Lower lobe of right lung (tissue), 2 donors: ENCODE measurements around the gene ADAMTSL1. TPM values are rescaled to one million over a fixed set of nuclear protein-coding genes. Genes with fewer than 3 reads are reported as not detected.
A peak's percentile ranks its signal among the peaks of the same experiment; 100 is the strongest.

Experiments
- ATAC-seq, 2 donors: fragments of 200-7000 bp; cut with Tn5 transposase; one replicate each; pipeline ENCODE4 v1.9.1; 2020 to 2022; ENCODE audit warnings: mild to moderate bottlenecking in 2 of 2, moderate library complexity in 2 of 2
- DNase-seq: peaks from one replicate; pipeline ENCODE4 v3.0.0-alpha.2; 2020
- H3K27ac ChIP-seq: fragments of 200-600 bp; one replicate; pipeline ENCODE4 v1.8.0; 2022
- H3K27me3 ChIP-seq: fragments of 200-600 bp; one replicate; pipeline ENCODE4 v1.8.0; 2022; ENCODE audit warnings: low read depth
- H3K36me3 ChIP-seq: fragments of 200-600 bp; one replicate; pipeline ENCODE4 v1.8.0; 2022; ENCODE audit warnings: mild to moderate bottlenecking
- H3K4me1 ChIP-seq: fragments of 200-600 bp; one replicate; pipeline ENCODE4 v1.8.0; 2022
- H3K4me3 ChIP-seq: fragments of 200-600 bp; one replicate; pipeline ENCODE4 v1.8.0; 2022; ENCODE audit warnings: mild to moderate bottlenecking
- H3K9me3 ChIP-seq: fragments of 200-600 bp; one replicate; pipeline ENCODE4 v1.8.0; 2022
- intact Hi-C: fragments of 100-400 bp; cut with DNase I; formaldehyde crosslinking; loops from one replicate; pipeline ENCODE4 v1.11.0; 2022
- total RNA-seq: library from RNA; stranded (reverse); fragmentation: NEBNext Ultra II Directional; extraction: Animal tissue kit (Norgen Biotek cat#: 25700); gene quantifications from one replicate; pipeline ENCODE4 v1.2.1, GENCODE V29; 2021
- TF ChIP-seq, protein P1 (sequence below): fragments of 200-600 bp; IDR thresholded peaks from one replicate; pipeline ENCODE4 v1.8.0; 2022; ENCODE audit warnings: antibody characterized with exemption, mild to moderate bottlenecking
- donor health status: DM: no; HTN: yes; CAD: no; lungs with severe emphysema.

Gene ADAMTSL1
- total RNA-seq, 1 donor from 2014 or later, result 3.7 TPM

- no peak overlapping the region for H3K4me3 ChIP-seq
- H3K36me3 ChIP-seq, result no peaks in the 10 kb centered on the region
- intact Hi-C loops, result no loop called here
- DNase-seq, result no peak
- no peak overlapping the region for H3K27ac ChIP-seq
- H3K4me1 ChIP-seq, result no peaks in the 10 kb centered on the region
- ATAC-seq, result no peak
- H3K27me3 ChIP-seq, result no peaks in the 10 kb centered on the region
- TF ChIP-seq, protein P1, sequence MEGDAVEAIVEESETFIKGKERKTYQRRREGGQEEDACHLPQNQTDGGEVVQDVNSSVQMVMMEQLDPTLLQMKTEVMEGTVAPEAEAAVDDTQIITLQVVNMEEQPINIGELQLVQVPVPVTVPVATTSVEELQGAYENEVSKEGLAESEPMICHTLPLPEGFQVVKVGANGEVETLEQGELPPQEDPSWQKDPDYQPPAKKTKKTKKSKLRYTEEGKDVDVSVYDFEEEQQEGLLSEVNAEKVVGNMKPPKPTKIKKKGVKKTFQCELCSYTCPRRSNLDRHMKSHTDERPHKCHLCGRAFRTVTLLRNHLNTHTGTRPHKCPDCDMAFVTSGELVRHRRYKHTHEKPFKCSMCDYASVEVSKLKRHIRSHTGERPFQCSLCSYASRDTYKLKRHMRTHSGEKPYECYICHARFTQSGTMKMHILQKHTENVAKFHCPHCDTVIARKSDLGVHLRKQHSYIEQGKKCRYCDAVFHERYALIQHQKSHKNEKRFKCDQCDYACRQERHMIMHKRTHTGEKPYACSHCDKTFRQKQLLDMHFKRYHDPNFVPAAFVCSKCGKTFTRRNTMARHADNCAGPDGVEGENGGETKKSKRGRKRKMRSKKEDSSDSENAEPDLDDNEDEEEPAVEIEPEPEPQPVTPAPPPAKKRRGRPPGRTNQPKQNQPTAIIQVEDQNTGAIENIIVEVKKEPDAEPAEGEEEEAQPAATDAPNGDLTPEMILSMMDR, result no peak
- peaks cover 13% of the 10 kb centered on the region for H3K9me3 ChIP-seq
Observed at GRCh38 chr9:18905883-18906629, 432.1 kb downstream of the ADAMTSL1 start.

DNA sequence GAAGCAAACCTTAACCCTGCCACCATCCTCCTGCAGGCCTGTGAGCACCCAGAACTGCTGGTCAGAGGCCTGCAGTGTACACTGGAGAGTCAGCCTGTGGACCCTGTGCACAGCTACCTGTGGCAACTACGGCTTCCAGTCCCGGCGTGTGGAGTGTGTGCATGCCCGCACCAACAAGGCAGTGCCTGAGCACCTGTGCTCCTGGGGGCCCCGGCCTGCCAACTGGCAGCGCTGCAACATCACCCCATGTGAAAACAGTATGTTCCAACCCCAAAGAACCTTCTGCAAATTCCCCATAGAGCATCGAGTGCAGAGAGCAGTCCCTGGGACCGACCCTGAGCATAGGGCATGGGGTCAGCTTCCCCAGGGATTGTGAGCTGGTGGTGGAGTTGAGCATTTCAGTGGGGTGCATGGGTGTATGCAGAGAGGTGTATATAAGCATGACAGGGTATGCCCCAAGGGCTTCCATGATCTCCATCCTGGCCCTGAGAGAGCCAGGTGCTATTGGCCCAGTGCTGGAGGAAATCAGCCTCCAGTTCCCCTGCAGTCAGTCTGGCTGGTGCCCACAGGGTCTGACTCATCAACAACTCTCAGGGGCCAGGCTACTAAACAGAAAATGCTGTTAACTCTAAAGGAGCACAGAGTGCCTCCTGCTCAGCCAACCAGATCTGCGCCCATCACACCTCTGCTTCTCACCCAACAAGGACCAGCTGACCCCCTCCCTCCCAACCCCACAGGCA lies 432.9 kb downstream of the ADAMTSL1 start:
- Histone ChIP-seq H3K9me3 (peaks cover 5% of the 10 kb centered on the region), H3K4me1 (no peaks in the 10 kb centered on the region), H3K36me3 (no peaks in the 10 kb centered on the region), H3K27ac (no peak overlapping the region), H3K4me3 (no peak overlapping the region), H3K27me3 (no peaks in the 10 kb centered on the region)
- DNase-seq, result no peak
- ATAC-seq, result peak in 1 of 2 donors; percentile 27
- intact Hi-C loops, result no loop called here
- TF ChIP-seq, protein P1, result no peak

DNA sequence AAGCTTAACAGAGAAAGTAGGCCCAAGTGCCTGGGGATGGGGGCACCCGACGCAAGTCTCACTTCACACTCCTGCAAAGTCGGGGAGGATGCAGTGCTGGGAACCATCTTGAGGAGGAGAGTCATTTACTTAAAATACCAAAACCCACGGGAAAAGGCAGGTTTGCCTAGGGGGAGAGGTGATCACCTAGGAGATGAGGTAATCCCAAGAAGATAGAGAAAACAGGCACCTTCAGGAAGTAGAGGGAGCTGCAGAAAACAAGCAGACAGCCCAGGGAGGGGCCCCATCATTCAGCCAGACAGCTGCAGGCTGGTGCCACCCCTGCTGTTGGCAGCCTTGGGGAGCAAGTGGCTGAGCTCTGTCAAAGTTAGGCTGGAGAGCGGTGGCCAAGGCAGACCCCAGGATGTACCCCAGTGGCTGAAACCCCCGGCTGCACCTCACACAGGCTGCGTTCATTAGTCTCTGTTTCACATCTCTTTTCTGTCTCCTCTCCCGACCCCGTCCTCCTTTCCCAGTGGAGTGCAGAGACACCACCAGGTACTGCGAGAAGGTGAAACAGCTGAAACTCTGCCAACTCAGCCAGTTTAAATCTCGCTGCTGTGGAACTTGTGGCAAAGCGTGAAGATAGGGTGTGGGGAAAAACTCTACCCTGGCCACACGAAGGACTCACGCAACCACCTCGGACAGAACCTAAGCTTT lies 434.1 kb downstream of the ADAMTSL1 start:
- H3K9me3 ChIP-seq, result no peaks in the 10 kb centered on the region
- no peaks in the 10 kb centered on the region for H3K36me3 ChIP-seq
- H3K27ac ChIP-seq, result no peak overlapping the region
- no peak overlapping the region for H3K4me3 ChIP-seq
- intact Hi-C loops, result no loop called here
- TF ChIP-seq, protein P1, result no peak
- ATAC-seq, result no peak
- no peaks in the 10 kb centered on the region for H3K27me3 ChIP-seq
- H3K4me1 ChIP-seq, result no peaks in the 10 kb centered on the region
- DNase-seq, result no peak

DNA sequence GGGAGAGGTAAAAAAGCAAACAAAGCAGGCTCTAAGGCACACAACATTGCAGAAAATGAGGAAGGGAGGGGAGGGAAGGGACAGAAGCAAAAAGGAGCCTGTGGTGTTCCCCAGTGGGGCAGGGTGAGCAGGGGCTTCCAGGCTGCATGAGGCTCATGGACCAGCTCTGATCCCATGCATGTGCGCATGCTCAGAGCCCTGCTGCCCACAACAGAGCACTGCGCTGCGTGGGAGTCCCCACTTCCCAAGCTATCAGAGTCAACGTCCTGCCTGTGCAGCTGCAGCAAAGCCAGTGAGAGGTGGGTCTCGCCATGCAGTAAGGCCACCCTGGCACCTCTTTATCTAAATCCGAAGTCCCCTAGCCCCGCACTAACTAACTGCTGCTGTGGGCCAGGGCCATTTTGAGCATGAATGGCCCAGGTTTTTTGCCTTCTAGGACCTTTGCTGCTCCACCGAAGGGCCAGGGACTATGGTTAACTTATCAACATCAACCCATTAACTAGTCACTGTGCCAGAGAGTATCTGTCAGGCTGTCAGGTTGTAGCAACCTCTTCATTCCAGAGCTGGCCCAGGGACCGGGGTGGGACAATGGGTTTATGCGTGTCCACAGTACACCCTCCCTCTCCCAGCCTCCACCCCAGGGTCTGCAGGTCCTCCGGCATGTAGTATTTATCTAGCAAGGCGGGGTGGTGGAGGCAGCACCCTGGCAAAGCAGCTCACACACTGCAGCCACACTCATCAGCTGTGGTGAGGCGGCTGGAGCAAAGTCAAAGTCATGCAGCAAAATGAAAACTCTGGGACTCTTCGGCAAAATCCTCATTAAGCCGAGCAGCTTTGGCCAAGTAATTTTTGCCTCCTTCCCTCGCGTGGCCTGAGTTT lies 435.4 kb downstream of the ADAMTSL1 start:
- no peak for ATAC-seq

More for the DNA sequence above, 435.4 kb downstream of the ADAMTSL1 start:
- Histone ChIP-seq H3K4me1 (no peaks in the 10 kb centered on the region), H3K27ac (no peak overlapping the region), H3K9me3 (no peaks in the 10 kb centered on the region), H3K27me3 (no peaks in the 10 kb centered on the region), H3K36me3 (no peaks in the 10 kb centered on the region), H3K4me3 (no peak overlapping the region)
- no peak for DNase-seq
- intact Hi-C loops, result no loop called here
- TF ChIP-seq, protein P1, result no peak
